K562 treated with DMSO at 1 percent for 48 hours (cell line): ENCODE data around the gene RGS19. TPM values are rescaled to one million over a fixed set of nuclear protein-coding genes. Genes with fewer than 3 reads are reported as not detected.

Experiments used
- total RNA-seq: library from RNA; unstranded; fragments of 300-600 nt; gene quantifications from 2 replicates; pipeline ENCODE4 v1.2.3, GENCODE V29; 2022; ENCODE audit warnings: low replicate concordance; ENCODE audit errors: extremely low read depth

Gene RGS19, protein sequence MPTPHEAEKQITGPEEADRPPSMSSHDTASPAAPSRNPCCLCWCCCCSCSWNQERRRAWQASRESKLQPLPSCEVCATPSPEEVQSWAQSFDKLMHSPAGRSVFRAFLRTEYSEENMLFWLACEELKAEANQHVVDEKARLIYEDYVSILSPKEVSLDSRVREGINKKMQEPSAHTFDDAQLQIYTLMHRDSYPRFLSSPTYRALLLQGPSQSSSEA
- not detected in 2 replicates for total RNA-seq

DNA sequence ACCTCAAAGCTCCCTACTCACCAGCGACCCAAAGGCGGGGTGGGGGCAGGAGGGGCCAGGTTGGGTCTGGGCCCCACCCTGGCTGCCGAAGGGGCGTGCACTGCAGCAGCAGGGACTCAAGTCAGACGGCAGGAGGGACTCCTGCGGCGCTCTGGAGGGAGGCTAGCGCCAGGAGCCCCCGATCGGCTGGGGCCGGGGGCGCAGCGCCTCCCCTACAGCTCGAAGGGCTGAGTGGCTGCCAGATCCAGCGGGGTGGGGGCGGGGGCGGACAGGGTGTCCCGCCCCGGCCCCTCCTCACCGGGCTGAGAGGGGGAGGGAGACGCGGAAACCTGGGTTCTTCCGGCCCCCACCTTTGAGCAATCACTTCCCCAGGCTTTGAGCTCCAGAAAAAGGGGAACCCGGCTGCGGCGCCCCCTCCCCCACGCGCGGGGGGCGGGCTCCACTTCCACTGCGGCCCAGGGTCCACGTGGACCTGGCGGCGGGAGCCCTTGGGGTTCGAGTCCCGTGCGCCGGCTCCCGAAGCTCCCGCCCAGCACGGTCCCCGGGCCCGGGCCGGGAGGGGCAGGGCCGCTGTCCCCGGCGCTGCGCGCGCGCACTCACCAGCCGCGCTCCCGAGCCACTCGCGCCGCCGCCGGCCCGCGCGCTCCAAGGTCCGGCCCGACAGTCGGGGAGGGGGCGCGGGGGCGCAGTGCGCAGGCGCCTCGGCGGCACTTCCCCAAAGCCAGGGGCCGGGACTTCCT lies at the start of gene RGS19:
Gene RGS19, minus strand, starts transcription at position 246 of the 740 bp plus-strand sequence. CDS start 2,632 bp downstream, outside the sequence.

DNA sequence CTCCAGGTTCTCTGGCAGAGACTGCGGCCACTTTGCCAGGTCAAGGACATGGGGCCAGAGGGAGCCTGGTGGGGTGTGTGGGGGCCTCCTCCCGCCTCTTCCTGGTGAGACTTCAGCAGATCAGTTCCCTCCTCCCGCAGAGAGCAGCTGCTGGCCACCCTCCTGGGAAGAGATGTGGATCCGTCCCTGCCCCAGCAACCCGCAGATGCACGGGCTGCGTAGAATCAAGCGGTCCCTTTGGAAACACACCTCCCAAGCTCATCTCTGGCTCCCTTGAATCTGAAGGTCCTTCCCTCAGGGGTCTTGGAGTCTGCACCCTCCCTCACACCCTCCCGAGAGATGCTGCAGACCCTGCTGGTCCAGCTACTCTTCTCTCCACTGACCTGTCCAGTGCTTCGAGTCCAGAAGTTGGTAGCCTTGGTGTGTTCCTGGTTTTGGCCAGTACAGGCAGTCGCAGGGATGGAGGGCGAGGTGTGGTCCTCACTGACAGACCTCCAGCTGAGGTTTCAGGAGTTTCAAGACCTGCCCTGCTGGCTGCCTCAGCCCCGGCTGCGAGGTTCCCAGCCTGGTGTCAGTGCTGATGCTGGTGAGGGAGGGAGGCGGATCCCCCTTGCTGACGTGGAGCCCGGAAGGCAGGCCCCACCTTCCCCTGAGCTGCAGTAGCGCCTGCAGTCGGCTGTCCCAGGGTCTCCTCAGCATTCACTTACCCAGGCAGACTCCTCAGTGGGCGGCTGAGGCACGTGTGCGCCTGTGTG lies 27.8 kb upstream of the RGS19 start, which contains the start of gene NPBWR2:
Gene NPBWR2, minus strand, starts transcription at position 585 of the 755 bp plus-strand sequence. CDS start 734 bp downstream, outside the sequence.

GRCh38 chr20:64083804-64084684 lies 4.7 kb upstream of the RGS19 start, which contains the start of gene LKAAEAR1:
Gene LKAAEAR1, minus strand, starts transcription at chr20:64084398. Its CDS starts 179 bp downstream, at chr20:64084219.

DNA sequence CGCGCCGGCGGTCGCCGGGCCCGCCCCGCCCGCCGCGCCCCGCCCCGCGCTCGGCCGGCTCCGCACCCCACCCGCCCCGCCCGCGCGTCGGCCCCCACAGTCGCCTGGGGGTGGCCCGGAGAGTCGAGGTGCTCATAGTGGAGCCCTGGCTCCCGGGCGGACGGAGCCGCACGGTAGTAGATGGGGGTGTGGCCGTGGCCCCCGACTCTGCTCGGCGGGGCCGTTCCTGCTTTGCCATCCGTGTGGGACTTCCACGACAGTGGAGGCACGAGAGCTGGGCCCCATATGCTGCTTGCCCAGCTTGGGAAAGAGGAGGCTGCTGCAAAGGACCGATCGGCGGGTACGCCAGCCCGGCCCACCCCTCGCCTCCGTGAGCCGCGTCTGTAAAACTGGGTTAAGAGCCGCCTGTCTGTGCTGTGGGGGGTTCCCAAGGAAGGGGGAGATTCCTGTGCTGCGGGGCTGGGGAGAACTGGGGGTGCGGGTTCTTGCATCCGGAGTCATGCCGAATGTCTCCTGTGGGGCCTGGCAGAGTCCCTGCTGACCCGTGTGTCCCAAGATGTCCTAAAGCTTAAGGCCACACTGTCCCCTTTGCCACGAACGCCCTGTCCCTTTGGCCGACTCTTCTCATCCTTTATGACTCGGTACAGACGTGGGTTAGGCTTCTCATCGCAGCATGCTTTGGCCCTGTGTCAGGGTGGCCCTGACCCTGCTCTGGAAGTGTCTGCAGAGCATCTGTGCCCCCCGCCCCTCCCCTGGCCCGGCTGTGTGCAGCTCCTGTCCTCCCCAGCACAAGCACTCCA lies 895 bp upstream of the RGS19 start, which contains the start of gene OPRL1:
Gene OPRL1, plus strand, starts transcription at position 70 of the 800 bp plus-strand sequence. CDS start 12,639 bp downstream, outside the sequence.

GRCh38 chr20:64062596-64063388 lies 16.5 kb downstream of the RGS19 start, which contains the start of gene TCEA2:
Gene TCEA2, plus strand, starts transcription at chr20:64063198. Its CDS starts 115 bp downstream, at chr20:64063313.

GRCh38 chr20:64049060-64049877 lies 30.0 kb downstream of the RGS19 start, which contains the start of gene SOX18:
Gene SOX18, minus strand, starts transcription at chr20:64049639. Its CDS starts 123 bp downstream, at chr20:64049516.

GRCh38 chr20:64035933-64036345 lies 43.4 kb downstream of the RGS19 start, which contains the start of gene C20orf204:
Gene C20orf204, plus strand, starts transcription at chr20:64036182. Its CDS starts 142 bp downstream, at chr20:64036324.

Other genes starting within 250 kb of the RGS19 start
- gene ZBTB46, start 248.3 kb downstream of the RGS19 start, total RNA-seq = not detected in 2 replicates
- not detected in 2 replicates for gene ABHD16B, start 218.0 kb downstream of the RGS19 start, total RNA-seq
- gene TPD52L2, start 214.2 kb downstream of the RGS19 start, total RNA-seq = not detected in 2 replicates
- gene DNAJC5, start 184.4 kb downstream of the RGS19 start, total RNA-seq = not detected in 2 replicates
- not detected in 2 replicates for gene UCKL1, start 123.1 kb downstream of the RGS19 start, total RNA-seq
- not detected in 2 replicates for gene ZNF512B, start 109.6 kb downstream of the RGS19 start, total RNA-seq
- not detected in 2 replicates for gene SAMD10, start 99.9 kb downstream of the RGS19 start, total RNA-seq
- gene PRPF6, start 98.4 kb downstream of the RGS19 start, total RNA-seq = not detected in 2 replicates
- not detected in 2 replicates for gene C20orf204, start 43.3 kb downstream of the RGS19 start, total RNA-seq
- not detected in 2 replicates for gene SOX18, start 29.9 kb downstream of the RGS19 start, total RNA-seq
- gene TCEA2, start 16.3 kb downstream of the RGS19 start, total RNA-seq = not detected in 2 replicates
- gene OPRL1, start 564 bp upstream of the RGS19 start, total RNA-seq = not detected in 2 replicates
- not detected in 2 replicates for gene LKAAEAR1, start 4.9 kb upstream of the RGS19 start, total RNA-seq
- gene NPBWR2, start 28.0 kb upstream of the RGS19 start, total RNA-seq = not detected in 2 replicates
- gene MYT1, start 84.9 kb upstream of the RGS19 start, total RNA-seq = not detected in 2 replicates
- not detected in 2 replicates for gene PCMTD2, start 176.2 kb upstream of the RGS19 start, total RNA-seq